GM10266 (cell line): ENCODE data around the gene COQ10B.
A peak's percentile ranks its signal among the peaks of the same experiment; 100 is the strongest.
"Not testable (repeated sequence)": the region's sequence is repeated elsewhere in the genome, so short reads cannot be mapped to it uniquely, and the experiment has no call there.

Source experiments
- DNase-seq: peaks from one replicate; pipeline ENCODE4 v3.0.0; 2012; ENCODE audit errors: extremely low spot score
- CTCF ChIP-seq: IDR thresholded peaks from 2 replicates; pipeline ENCODE4 v1.5.1; 2012; ENCODE audit warnings: mild to moderate bottlenecking, low read depth; ENCODE audit not compliant: control insufficient read depth, insufficient read depth; ENCODE audit errors: missing control alignments

COQ10B gene

DNA sequence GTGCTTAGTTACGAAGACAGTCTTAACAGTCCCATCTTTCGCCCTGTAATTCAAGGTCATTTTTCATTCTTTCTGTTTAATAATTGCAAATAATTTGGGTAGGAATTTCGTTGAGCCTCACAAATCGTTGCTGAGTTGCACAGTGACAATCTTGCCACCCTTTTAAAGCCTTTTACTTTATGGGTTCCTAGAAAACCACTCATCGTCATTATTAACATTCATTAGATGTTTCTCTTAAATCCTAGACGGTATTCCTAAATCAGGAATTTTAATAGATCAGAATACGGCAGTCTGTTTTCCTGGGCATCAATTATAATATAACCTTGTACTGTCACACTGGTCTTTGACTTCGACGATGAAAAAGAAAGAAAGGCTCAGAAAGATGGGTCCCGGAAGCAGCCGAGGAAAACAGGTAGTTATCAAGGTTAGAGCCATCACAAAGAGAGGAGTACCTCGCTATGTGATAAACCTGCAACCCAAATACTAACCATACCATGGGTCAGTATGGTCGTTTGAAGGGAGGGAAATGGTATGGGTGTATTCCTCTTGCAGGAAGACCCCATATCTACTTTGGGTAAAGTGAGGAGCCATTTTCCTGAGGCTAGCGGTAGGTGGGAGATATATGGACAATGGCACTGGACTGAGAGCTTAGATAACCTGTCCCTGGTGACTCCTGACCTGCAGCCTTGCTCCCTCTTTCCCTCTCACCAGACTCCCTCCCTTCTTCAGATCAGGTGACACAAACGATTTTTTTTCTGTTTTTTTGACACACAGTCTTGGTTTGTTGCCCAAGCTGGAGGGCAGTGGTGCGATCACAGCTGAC, 17.5 kb upstream of the COQ10B start:
- no peak for TF ChIP-seq CTCF
- no peak for DNase-seq

- DNase-seq, result no peak
- no peak for TF ChIP-seq CTCF
Observed at GRCh38 chr2:197437380-197437779, 16.0 kb upstream of the COQ10B start.

- DNase-seq, result no peak
- no peak for TF ChIP-seq CTCF
Observed at GRCh38 chr2:197442857-197443256, 10.5 kb upstream of the COQ10B start.

DNA sequence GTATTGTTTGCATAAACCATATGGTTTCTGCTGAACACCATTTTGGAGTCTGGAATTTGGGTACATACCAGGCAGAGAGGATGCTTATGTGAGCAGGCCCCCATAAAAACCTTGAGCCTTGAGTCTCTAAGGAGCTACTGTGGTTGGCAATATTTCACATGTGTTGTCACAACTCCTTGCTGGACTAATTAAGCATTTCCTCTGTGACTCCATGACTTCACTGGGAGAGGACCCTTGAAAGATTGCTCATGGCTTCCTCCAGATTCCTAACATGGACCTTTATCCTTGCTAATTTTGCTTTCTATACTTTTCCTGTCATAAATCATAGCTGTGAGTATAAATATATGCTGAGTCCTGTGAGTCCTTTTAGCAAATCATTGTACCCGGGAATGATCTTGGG, 7.6 kb upstream of the COQ10B start:
- no peak for DNase-seq
- no peak for TF ChIP-seq CTCF

DNA sequence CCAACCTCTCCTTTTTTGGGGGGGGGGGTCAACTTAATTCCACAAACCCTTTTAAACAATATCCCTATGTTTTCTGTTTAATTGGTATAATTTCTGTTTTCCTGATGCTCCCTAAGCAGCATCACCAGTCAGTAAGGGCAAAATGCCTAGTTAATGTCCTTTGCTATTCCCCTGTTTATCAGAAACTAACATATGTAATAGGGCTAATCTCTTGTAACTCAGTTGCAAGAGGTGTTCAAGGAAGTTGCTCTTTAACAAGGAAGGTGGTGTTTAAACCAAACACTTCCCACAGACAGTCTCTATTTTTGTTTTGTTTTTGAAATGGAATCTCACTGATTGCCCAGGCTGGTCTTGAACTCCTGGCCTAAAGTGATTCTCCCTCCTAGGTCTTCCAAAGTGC, 6.5 kb upstream of the COQ10B start:
- TF ChIP-seq CTCF, result no peak
- no peak for DNase-seq

- DNase-seq, result no peak
- no peak for TF ChIP-seq CTCF
Observed at GRCh38 chr2:197450465-197450864, 2.9 kb upstream of the COQ10B start.

DNA sequence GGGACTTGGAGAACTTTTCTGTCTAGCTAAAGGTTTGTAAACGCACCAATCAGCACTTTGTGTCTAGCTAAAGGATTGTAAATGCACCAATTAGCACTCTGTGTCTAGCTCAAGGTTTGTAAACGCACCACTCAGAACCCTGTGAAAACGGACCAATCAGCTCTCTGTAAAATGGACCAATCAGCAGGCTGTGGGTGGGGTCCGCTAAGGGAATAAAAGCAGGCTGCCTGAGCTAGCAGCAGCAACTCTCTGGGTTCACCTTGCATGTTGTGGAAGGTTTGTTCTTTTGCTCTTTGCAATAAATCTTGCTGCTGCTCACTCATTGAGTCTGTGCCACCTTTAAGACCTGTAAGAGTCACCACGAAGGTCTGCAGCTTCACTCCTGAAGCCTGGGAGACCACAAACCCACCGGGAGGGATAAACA, 2.4 kb upstream of the COQ10B start:
- DNase-seq, result not testable (repeated sequence)

- peak; percentile 16 for DNase-seq
- no peak for TF ChIP-seq CTCF
Observed at GRCh38 chr2:197452754-197453122, 614 bp upstream of the COQ10B start.
